ENCODE measurements around the gene CDH13.
A peak's percentile ranks its signal among the peaks of the same experiment; 100 is the strongest.

Gene CDH13

DNA sequence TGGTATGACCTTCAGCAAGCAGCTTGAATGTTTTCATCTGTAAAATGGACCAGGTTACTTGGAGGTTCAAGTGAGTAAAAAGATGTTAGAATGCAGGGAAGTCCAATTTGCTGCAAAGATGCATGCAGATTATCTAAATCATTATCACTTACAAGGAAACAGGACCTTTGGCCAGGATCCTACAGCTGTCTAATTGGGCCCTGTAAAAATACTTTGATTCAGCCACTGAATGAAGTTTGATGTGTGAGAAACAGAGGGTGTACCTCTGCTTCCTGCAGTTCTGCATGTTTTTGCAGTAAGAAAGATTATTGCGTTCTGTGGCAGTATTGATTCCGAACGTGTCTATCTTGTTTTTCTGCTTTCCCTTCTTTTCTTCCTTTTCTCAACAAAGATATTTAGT lies 10.2 kb downstream of the CDH13 start:
- TF ChIP-seq GLIS3 (CRISPR knock-in tag; IDR thresholded peaks at IDR 0.05) (no peak), ZFP30 (CRISPR knock-in tag; IDR thresholded peaks at IDR 0.05) (no peak), CSDC2 (CRISPR knock-in tag; IDR thresholded peaks at IDR 0.05) (no peak), OSR1 (CRISPR knock-in tag; IDR thresholded peaks at IDR 0.05) (no peak)
- TF ChIP-seq, protein P1, sequence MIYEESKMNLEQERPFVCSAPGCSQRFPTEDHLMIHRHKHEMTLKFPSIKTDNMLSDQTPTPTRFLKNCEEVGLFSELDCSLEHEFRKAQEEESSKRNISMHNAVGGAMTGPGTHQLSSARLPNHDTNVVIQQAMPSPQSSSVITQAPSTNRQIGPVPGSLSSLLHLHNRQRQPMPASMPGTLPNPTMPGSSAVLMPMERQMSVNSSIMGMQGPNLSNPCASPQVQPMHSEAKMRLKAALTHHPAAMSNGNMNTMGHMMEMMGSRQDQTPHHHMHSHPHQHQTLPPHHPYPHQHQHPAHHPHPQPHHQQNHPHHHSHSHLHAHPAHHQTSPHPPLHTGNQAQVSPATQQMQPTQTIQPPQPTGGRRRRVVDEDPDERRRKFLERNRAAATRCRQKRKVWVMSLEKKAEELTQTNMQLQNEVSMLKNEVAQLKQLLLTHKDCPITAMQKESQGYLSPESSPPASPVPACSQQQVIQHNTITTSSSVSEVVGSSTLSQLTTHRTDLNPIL (CRISPR knock-in tag; IDR thresholded peaks at IDR 0.05; ENCODE audit: low read depth), result no peak
- no peak for ATAC-seq

DNA sequence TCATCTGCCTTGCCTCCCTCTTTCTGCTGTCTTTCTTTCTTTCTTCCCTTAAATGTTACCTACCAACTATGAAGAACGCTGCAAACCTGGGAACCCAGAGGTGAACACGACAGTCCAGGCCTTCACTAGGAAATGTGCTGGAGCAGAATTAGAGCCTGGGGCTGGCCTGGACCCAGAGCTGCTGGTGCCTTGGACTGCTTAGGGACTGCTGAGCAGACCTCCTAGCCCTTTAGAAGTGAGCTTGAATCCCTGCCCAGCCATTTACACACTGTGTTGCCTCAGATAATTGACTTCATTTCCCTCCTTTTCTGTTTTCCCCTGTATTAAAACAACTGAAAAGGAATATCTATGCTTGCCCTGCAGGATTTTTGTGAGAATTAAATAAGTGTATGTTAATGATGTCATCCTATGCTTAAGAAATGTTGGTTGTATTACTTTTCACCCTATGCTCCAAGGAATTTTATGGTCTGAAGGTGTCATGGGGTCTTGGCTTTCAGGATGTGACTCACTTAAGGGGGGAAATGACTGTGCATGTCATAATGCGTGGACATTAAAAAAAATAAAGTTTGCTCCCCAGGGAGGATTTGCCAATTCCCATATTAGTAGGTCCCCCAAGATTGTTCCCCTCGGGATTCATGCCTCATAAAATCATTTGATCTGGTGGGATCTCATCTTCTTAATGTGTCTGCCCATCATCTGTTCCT lies 11.5 kb downstream of the CDH13 start:
- peak; percentile 11; the same call in 1 of the 3 replicates for ATAC-seq
- no peak for TF ChIP-seq ZNF565 (CRISPR knock-in tag; conservative IDR thresholded peaks at IDR 0.05; ENCODE audit: low read depth)
- TF ChIP-seq ZNF8 (CRISPR knock-in tag; IDR thresholded peaks at IDR 0.05), result no peak
- TF ChIP-seq ZC3H10 (CRISPR knock-in tag; IDR thresholded peaks at IDR 0.05), result no peak
- no peak for TF ChIP-seq ZNF70 (CRISPR knock-in tag; IDR thresholded peaks at IDR 0.05)

DNA sequence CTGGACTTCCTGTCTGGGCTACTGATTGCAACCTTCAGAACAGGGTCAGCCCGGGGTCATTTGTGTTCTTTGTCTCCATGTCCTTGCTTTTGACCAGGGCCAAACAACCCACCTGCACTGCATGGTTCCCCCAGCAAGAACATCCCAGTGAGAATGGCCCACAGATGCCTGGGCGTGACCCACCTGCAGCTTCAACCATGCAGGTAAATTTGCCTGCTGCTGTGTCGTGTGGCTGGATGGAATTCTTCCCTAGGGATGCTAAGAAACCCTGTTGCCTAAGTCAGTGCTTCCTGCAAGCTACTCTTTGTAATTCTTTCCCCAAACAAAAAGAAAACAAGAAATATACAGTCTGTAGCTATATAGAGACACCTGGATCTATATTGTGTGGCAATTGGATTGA lies 12.5 kb downstream of the CDH13 start:
- no peak for ATAC-seq
- TF ChIP-seq RARB (CRISPR knock-in tag; IDR thresholded peaks at IDR 0.05) (no peak), ZNF70 (CRISPR knock-in tag; IDR thresholded peaks at IDR 0.05) (no peak), ZNF565 (CRISPR knock-in tag; conservative IDR thresholded peaks at IDR 0.05; ENCODE audit: low read depth) (no peak), ARNTL (CRISPR knock-in tag; IDR thresholded peaks at IDR 0.05; ENCODE audit: borderline replicate concordance, low read depth) (no peak), PPARA (CRISPR knock-in tag; IDR thresholded peaks at IDR 0.05; ENCODE audit: borderline replicate concordance) (no peak), TOX (CRISPR knock-in tag; IDR thresholded peaks at IDR 0.05; ENCODE audit: borderline replicate concordance) (no peak), ZNF8 (CRISPR knock-in tag; IDR thresholded peaks at IDR 0.05) (no peak), ZFP30 (CRISPR knock-in tag; IDR thresholded peaks at IDR 0.05) (no peak), SNAI2 (CRISPR knock-in tag; IDR thresholded peaks at IDR 0.05) (no peak), CSDC2 (CRISPR knock-in tag; IDR thresholded peaks at IDR 0.05) (no peak), ZC3H10 (CRISPR knock-in tag; IDR thresholded peaks at IDR 0.05) (no peak), OSR1 (CRISPR knock-in tag; IDR thresholded peaks at IDR 0.05) (no peak), ISL1 (CRISPR knock-in tag; IDR thresholded peaks at IDR 0.05) (no peak)
- TF ChIP-seq, protein P2, sequence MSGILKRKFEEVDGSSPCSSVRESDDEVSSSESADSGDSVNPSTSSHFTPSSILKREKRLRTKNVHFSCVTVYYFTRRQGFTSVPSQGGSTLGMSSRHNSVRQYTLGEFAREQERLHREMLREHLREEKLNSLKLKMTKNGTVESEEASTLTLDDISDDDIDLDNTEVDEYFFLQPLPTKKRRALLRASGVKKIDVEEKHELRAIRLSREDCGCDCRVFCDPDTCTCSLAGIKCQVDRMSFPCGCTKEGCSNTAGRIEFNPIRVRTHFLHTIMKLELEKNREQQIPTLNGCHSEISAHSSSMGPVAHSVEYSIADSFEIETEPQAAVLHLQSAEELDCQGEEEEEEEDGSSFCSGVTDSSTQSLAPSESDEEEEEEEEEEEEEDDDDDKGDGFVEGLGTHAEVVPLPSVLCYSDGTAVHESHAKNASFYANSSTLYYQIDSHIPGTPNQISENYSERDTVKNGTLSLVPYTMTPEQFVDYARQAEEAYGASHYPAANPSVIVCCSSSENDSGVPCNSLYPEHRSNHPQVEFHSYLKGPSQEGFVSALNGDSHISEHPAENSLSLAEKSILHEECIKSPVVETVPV (CRISPR knock-in tag; IDR thresholded peaks at IDR 0.05), result no peak
- TF ChIP-seq, protein P1 (CRISPR knock-in tag; IDR thresholded peaks at IDR 0.05; ENCODE audit: low read depth), result no peak
- TF ChIP-seq, protein P3, sequence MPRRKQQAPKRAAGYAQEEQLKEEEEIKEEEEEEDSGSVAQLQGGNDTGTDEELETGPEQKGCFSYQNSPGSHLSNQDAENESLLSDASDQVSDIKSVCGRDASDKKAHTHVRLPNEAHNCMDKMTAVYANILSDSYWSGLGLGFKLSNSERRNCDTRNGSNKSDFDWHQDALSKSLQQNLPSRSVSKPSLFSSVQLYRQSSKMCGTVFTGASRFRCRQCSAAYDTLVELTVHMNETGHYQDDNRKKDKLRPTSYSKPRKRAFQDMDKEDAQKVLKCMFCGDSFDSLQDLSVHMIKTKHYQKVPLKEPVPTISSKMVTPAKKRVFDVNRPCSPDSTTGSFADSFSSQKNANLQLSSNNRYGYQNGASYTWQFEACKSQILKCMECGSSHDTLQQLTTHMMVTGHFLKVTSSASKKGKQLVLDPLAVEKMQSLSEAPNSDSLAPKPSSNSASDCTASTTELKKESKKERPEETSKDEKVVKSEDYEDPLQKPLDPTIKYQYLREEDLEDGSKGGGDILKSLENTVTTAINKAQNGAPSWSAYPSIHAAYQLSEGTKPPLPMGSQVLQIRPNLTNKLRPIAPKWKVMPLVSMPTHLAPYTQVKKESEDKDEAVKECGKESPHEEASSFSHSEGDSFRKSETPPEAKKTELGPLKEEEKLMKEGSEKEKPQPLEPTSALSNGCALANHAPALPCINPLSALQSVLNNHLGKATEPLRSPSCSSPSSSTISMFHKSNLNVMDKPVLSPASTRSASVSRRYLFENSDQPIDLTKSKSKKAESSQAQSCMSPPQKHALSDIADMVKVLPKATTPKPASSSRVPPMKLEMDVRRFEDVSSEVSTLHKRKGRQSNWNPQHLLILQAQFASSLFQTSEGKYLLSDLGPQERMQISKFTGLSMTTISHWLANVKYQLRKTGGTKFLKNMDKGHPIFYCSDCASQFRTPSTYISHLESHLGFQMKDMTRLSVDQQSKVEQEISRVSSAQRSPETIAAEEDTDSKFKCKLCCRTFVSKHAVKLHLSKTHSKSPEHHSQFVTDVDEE (CRISPR knock-in tag; IDR thresholded peaks at IDR 0.05), result no peak
- TF ChIP-seq, protein P4, sequence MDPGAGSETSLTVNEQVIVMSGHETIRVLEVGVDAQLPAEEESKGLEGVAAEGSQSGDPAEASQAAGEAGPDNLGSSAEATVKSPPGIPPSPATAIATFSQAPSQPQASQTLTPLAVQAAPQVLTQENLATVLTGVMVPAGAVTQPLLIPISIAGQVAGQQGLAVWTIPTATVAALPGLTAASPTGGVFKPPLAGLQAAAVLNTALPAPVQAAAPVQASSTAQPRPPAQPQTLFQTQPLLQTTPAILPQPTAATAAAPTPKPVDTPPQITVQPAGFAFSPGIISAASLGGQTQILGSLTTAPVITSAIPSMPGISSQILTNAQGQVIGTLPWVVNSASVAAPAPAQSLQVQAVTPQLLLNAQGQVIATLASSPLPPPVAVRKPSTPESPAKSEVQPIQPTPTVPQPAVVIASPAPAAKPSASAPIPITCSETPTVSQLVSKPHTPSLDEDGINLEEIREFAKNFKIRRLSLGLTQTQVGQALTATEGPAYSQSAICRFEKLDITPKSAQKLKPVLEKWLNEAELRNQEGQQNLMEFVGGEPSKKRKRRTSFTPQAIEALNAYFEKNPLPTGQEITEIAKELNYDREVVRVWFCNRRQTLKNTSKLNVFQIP (CRISPR knock-in tag; IDR thresholded peaks at IDR 0.05; ENCODE audit: borderline replicate concordance, low read depth), result no peak

All from SK-N-SH treated with all-trans-retinoic acid at 6 μM for 48 hours (cell line).